ACC112 (cell line): ENCODE measurements around the gene DHCR7.

Source experiments
- H2AFZ ChIP-seq: fragments of 200-600 bp; sonication (generic); one replicate; pipeline ENCODE4 v1.6.0; 2017; ENCODE audit warnings: antibody characterized with exemption, low read length; ENCODE audit not compliant: unreplicated experiment
- H3K27ac ChIP-seq: fragments of 200-600 bp; sonication (generic); 2 replicates; pipeline ENCODE4 v1.5.1; 2014; ENCODE audit warnings: low read depth, mild to moderate bottlenecking, antibody characterized with exemption, low read length, moderate library complexity
- H3K27me3 ChIP-seq: fragments of 200-600 bp; sonication (generic); 2 replicates; pipeline ENCODE4 v1.6.1; 2014; ENCODE audit warnings: mild to moderate bottlenecking, antibody characterized with exemption, low read length, moderate library complexity, mixed read lengths; ENCODE audit not compliant: insufficient read depth
- H3K36me3 ChIP-seq: fragments of 200-600 bp; sonication (generic); 2 replicates; pipeline ENCODE4 v1.6.1; 2016; ENCODE audit warnings: mild to moderate bottlenecking, antibody characterized with exemption, low read length, moderate library complexity, mixed read lengths; ENCODE audit not compliant: insufficient read depth
- H3K4me1 ChIP-seq: fragments of 200-600 bp; sonication (generic); one replicate; pipeline ENCODE4 v1.6.1; 2016; ENCODE audit warnings: low read length, mixed read lengths; ENCODE audit not compliant: insufficient read depth, unreplicated experiment, control insufficient read depth
- H3K4me3 ChIP-seq: fragments of 200-600 bp; sonication (generic); 2 replicates; pipeline ENCODE4 v1.5.1; 2014; ENCODE audit warnings: mild to moderate bottlenecking, low read depth, low read length
- H3K79me2 ChIP-seq: fragments of 200-600 bp; sonication (generic); one replicate; pipeline ENCODE4 v1.6.0; 2016; ENCODE audit warnings: low read length; ENCODE audit not compliant: control insufficient read depth, unreplicated experiment, insufficient read depth

DHCR7 gene

GRCh38 chr11:71408826-71409225 lies 39.4 kb downstream of the DHCR7 start:
- H3K4me3 ChIP-seq = no peak overlapping the region
- no peaks in the 10 kb centered on the region for H3K36me3 ChIP-seq
- no peaks in the 10 kb centered on the region for H3K79me2 ChIP-seq
- peaks cover 36% of the 10 kb centered on the region for H3K27me3 ChIP-seq
- no peaks in the 10 kb centered on the region for H3K4me1 ChIP-seq
- no peak overlapping the region for H2AFZ ChIP-seq
- H3K27ac ChIP-seq = no peak overlapping the region

- H3K27me3 ChIP-seq = peaks cover 29% of the 10 kb centered on the region
- no peak overlapping the region for H2AFZ ChIP-seq
- H3K36me3 ChIP-seq = no peaks in the 10 kb centered on the region
- no peak overlapping the region for H3K4me3 ChIP-seq
- no peak overlapping the region for H3K27ac ChIP-seq
- H3K4me1 ChIP-seq = no peaks in the 10 kb centered on the region
- H3K79me2 ChIP-seq = no peaks in the 10 kb centered on the region
Observed at GRCh38 chr11:71407356-71407755, 40.8 kb downstream of the DHCR7 start.

- no peaks in the 10 kb centered on the region for H3K4me1 ChIP-seq
- H3K4me3 ChIP-seq = no peak overlapping the region
- no peak overlapping the region for H3K27ac ChIP-seq
- no peak overlapping the region for H2AFZ ChIP-seq
- no peaks in the 10 kb centered on the region for H3K36me3 ChIP-seq
- peaks cover 23% of the 10 kb centered on the region for H3K27me3 ChIP-seq
- H3K79me2 ChIP-seq = no peaks in the 10 kb centered on the region
Observed at GRCh38 chr11:71406681-71407080, 41.5 kb downstream of the DHCR7 start.

GRCh38 chr11:71404209-71404608 lies 44.0 kb downstream of the DHCR7 start:
- H2AFZ ChIP-seq = no peak overlapping the region
- H3K4me3 ChIP-seq = no peak overlapping the region
- H3K36me3 ChIP-seq = no peaks in the 10 kb centered on the region
- H3K4me1 ChIP-seq = no peaks in the 10 kb centered on the region
- no peaks in the 10 kb centered on the region for H3K79me2 ChIP-seq
- H3K27me3 ChIP-seq = peaks cover 10% of the 10 kb centered on the region
- H3K27ac ChIP-seq = no peak overlapping the region

- peaks cover 1% of the 10 kb centered on the region for H3K27me3 ChIP-seq
- no peak overlapping the region for H2AFZ ChIP-seq
- H3K36me3 ChIP-seq = no peaks in the 10 kb centered on the region
- H3K4me1 ChIP-seq = no peaks in the 10 kb centered on the region
- H3K27ac ChIP-seq = no peak overlapping the region
- H3K79me2 ChIP-seq = no peaks in the 10 kb centered on the region
- no peak overlapping the region for H3K4me3 ChIP-seq
Observed at GRCh38 chr11:71402878-71403277, 45.3 kb downstream of the DHCR7 start.

GRCh38 chr11:71400216-71400615 lies 48.0 kb downstream of the DHCR7 start:
- Histone ChIP-seq H3K27me3 (peaks cover 8% of the 10 kb centered on the region), H3K4me1 (no peaks in the 10 kb centered on the region), H3K27ac (no peak overlapping the region), H3K36me3 (no peaks in the 10 kb centered on the region), H3K79me2 (no peaks in the 10 kb centered on the region), H3K4me3 (no peak overlapping the region), H2AFZ (no peak overlapping the region)

- Histone ChIP-seq H3K27me3 (peaks cover 14% of the 10 kb centered on the region), H3K4me3 (no peak overlapping the region), H3K79me2 (no peaks in the 10 kb centered on the region), H3K27ac (no peak overlapping the region), H3K36me3 (no peaks in the 10 kb centered on the region), H3K4me1 (no peaks in the 10 kb centered on the region), H2AFZ (no peak overlapping the region)
Observed at GRCh38 chr11:71399341-71399740, 48.9 kb downstream of the DHCR7 start.

- H2AFZ ChIP-seq = no peak overlapping the region
- H3K79me2 ChIP-seq = no peaks in the 10 kb centered on the region
- no peaks in the 10 kb centered on the region for H3K4me1 ChIP-seq
- no peak overlapping the region for H3K27ac ChIP-seq
- H3K4me3 ChIP-seq = no peak overlapping the region
- H3K27me3 ChIP-seq = peaks cover 25% of the 10 kb centered on the region
- H3K36me3 ChIP-seq = no peaks in the 10 kb centered on the region
Observed at GRCh38 chr11:71397961-71398360, 50.2 kb downstream of the DHCR7 start.

- H3K4me3 ChIP-seq = no peak overlapping the region
- H3K79me2 ChIP-seq = no peaks in the 10 kb centered on the region
- H3K27ac ChIP-seq = no peak overlapping the region
- H3K27me3 ChIP-seq = peaks cover 30% of the 10 kb centered on the region
- no peak overlapping the region for H2AFZ ChIP-seq
- H3K4me1 ChIP-seq = no peaks in the 10 kb centered on the region
- no peaks in the 10 kb centered on the region for H3K36me3 ChIP-seq
Observed at GRCh38 chr11:71397331-71397860, 50.8 kb downstream of the DHCR7 start.

- no peaks in the 10 kb centered on the region for H3K4me1 ChIP-seq
- peaks cover 37% of the 10 kb centered on the region for H3K27me3 ChIP-seq
- no peak overlapping the region for H3K4me3 ChIP-seq
Observed at GRCh38 chr11:71396548-71397123, 51.6 kb downstream of the DHCR7 start.

GRCh38 chr11:71395774-71396173 lies 52.4 kb downstream of the DHCR7 start:
- Histone ChIP-seq H3K4me1 (no peaks in the 10 kb centered on the region), H3K27ac (no peak overlapping the region), H3K27me3 (peaks cover 46% of the 10 kb centered on the region), H2AFZ (no peak overlapping the region), H3K79me2 (no peaks in the 10 kb centered on the region), H3K4me3 (no peak overlapping the region), H3K36me3 (no peaks in the 10 kb centered on the region)

More at GRCh38 chr11:71396548-71397123, 51.6 kb downstream of the DHCR7 start:
- no peak overlapping the region for H3K27ac ChIP-seq
- no peaks in the 10 kb centered on the region for H3K36me3 ChIP-seq
- no peak overlapping the region for H2AFZ ChIP-seq
- H3K79me2 ChIP-seq = no peaks in the 10 kb centered on the region
